Measurements from ENCODE around the gene PRXL2A. TPM values are rescaled to one million over a fixed set of nuclear protein-coding genes. Genes with fewer than 3 reads are reported as not detected.

The PRXL2A gene
- total RNA-seq, 4 donors from 2014 or later = 218 to 456 (median 415) TPM

DNA sequence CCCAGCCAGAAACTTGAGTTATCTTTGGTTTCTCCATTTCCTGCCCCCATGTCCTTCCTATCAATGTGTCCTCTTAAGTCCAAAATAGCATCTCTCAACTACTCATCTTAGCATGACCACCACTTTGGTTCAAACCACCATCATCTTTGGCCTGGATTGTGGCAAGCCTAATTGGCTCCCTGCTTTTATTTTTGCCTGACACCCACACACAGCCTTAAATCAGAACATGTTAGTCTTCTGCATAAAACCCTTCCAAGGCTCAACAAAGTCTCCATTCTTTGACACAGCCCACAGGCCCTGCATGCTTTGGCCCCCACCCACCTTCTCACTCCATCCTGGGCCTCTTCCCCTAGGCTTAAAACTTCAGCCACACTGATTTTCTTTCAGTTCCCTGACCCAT is 43.7 kb downstream of the PRXL2A start:
- ATAC-seq (ENCODE audit: low FRiP score) = no peak
- DNase-seq (ENCODE audit: low spot score) = no peak
- TF ChIP-seq, protein P1, sequence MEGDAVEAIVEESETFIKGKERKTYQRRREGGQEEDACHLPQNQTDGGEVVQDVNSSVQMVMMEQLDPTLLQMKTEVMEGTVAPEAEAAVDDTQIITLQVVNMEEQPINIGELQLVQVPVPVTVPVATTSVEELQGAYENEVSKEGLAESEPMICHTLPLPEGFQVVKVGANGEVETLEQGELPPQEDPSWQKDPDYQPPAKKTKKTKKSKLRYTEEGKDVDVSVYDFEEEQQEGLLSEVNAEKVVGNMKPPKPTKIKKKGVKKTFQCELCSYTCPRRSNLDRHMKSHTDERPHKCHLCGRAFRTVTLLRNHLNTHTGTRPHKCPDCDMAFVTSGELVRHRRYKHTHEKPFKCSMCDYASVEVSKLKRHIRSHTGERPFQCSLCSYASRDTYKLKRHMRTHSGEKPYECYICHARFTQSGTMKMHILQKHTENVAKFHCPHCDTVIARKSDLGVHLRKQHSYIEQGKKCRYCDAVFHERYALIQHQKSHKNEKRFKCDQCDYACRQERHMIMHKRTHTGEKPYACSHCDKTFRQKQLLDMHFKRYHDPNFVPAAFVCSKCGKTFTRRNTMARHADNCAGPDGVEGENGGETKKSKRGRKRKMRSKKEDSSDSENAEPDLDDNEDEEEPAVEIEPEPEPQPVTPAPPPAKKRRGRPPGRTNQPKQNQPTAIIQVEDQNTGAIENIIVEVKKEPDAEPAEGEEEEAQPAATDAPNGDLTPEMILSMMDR (IDR thresholded peaks at IDR 0.05) = no peak

DNA sequence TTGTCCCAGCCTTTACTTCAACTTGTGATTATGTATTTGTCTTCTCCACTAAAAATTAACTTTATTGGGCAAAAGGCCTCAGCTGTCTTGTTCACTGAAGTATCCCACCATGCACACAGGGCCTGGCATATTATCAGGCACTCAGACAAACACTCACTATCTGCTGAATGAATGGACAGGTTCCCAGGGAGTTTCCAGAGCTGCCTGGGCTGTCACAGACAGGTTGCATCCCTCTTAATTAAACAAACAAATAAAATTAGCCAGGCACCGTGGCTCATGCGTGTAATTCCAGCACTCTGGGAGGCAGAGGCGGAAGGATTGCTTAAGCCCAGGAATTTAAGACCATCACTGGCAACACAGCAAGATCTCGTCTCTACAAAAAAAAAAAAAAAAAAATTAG is 44.3 kb downstream of the PRXL2A start:
- ATAC-seq (ENCODE audit: low FRiP score) (no peak), DNase-seq (ENCODE audit: low spot score) (no peak)
- TF ChIP-seq, protein P1 (IDR thresholded peaks at IDR 0.05) = no peak

DNA sequence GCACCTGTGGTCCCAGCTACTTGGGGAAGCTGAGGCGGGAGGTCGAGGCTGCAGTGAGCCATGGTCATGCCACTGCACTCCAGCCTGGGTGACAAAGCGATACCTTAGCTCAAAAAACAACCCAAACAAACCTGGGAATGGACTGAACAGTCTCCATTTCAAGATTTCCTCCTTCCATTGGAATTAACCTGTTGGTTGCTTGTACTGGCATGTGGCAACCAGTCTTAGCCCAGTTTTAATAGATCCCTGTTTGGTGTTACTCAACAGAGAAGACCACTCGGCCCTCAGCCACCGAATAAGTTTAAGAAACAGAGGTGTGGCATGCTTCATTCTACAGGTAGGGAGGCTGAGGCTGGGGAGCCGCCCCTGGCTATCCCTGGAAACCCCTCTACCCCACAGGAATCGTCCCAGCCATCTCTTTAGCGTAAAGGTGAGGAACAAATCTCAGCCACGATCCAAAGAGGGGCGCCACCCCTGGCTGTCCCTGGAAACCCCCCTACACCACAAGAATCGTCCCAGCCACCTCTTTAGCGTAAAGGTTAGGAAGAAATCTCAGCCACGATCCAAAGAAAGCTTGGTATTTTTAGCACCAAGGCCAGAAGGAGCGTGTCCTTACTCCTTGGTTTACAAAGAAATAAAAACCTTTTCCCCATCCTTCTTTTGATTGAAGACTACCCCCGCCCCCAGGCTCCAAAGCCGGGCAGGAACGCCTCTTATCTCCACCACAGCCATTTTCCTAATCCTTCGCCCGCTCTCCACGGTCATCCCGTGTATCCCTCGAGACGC is 44.9 kb downstream of the PRXL2A start:
- DNase-seq (ENCODE audit: low spot score) = no peak
- peak; percentile 1 for ATAC-seq (ENCODE audit: low FRiP score)
- TF ChIP-seq, protein P1 (IDR thresholded peaks at IDR 0.05) = no peak

DNA sequence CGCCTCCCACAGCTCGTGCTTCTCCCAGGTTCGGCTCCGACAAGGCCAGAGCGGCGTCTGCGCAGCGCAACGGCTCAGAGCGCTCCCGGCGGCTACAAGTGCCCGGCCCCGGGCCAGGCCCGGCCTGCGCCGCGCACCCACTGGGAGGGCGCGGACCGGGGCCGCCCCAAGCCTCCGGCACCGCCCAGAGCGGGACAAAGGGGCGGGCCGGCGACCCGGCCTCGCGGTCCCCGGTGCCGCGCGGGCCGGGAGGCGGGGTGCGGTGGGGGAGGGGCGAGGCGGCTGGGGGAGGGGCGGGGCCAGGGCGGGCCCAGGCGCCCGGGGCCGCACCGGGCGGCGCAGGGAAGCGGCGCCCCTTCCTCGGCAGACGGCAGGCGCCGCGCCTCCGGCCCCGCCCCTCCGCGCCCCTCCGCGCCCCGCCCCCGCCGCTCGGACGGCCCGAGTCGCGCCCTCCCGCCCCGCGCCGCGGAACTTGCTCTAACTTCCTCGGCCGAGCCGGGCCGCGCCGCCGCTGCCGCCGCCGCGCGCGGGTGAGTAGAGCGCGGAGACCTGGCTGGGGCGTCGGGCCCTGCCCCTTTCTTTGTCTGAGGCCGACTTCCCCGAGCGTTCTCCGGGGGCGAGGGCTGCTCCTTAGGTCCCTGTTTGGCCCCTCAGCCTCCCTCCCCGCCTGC is 45.6 kb downstream of the PRXL2A start, which contains the start of gene TSPAN14:
TSPAN14 (plus strand) TSS at position 469 of the 671 bp plus-strand sequence. CDS start 34,924 bp downstream, outside the sequence.
- TF ChIP-seq, protein P1 (IDR thresholded peaks at IDR 0.05) = no peak
- DNase-seq (ENCODE audit: low spot score) (no peak), ATAC-seq (ENCODE audit: low FRiP score) (peak; percentile 91)

DNA sequence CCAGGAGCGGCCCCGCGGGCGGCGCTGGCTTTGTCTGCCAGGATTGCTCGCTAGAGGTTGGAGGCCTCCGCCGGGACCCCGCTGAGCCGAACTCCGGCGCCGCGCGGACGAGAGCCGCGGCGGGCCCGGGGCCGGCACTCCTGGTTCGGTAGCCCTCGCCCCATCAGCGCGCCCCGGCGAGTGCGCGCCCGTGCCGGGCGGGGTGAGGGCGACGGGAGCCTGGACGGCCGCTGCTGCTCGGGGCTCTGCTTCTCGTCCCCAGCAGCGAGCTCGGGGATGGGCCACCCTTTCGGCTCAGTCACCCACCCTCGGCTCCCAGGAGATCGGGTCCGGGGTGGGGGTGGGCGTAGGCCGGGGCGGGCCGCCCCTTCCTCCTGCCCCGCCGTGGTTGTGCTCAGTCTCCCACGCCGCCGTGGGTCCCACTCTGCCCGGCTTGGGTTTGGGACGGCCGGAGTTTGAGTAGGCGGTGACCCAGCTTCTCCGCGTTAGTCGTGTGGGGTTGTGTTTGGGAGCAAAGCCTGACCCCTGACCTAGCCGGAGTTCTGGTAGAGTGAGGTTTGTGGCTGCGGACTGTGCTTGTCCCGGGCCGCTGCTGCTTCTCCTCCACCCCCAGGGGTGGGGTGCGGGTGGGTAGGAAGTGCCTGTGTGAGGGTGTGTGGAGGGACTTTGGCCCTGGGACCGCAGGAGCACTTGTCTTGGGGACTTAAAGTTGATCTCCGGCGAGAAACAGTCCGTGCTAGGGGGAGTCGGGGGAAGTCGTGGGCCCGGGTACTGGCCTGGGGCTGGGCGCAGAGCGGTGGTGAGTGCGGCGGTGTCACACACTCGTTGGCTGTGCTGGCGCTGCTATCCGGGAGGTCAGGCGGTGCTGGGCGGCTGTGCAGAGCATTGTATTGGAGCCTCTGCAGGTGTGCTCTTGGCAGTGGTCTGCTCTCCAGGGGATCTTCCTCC is 46.4 kb downstream of the PRXL2A start:
- DNase-seq (ENCODE audit: low spot score) (no peak), ATAC-seq (ENCODE audit: low FRiP score) (peak; percentile 17)
- TF ChIP-seq, protein P1 (IDR thresholded peaks at IDR 0.05) = no peak

DNA sequence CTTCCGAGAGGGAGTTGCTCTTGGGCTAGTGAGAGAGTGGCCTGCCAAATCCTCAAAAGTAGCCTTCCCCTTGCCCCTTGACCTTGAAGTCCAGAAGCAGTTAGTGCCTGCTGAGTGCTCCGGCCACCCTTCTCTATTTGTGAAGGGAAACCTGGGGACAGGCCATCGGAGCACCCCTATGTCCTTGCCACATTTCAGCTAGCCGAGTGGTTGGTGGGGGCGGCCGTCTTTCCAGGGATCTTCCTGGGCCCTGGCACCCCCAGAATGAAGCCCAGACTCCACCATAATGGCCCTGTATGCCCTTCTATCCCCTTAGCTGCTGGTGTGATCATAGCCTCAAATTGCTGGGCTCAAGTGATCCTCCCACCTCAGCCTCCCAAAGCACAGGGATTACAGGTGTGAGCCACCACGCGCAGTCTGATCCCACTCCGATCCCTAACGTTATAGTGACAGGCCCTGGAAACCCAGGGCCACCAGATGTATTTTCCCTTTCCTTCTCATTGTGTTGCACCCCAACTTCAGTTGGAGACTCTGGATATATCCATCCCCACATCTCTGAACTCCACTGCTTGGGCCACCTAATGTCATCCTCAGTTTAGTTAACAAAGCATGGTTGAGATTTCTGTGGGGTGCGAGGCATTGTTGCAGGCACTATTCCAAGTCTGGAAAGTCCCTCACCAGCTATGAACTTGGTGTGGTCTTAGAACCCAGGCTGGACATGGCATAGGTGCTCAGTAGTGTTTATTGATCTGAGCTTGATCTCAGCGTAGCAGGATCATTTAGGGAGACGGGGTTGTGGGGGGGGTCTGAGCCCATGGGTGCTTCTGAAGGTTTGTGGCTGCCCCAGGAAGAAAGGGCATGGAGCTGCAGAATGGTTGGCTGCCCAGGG is 47.4 kb downstream of the PRXL2A start:
- ATAC-seq (ENCODE audit: low FRiP score) (no peak), DNase-seq (ENCODE audit: low spot score) (no peak)
- TF ChIP-seq, protein P1 (IDR thresholded peaks at IDR 0.05) = no peak

Measured in omental fat pad (tissue), 4 donors.